HL-60/S4 treated with retinoic acid at 250 ng/mL for 4 days and 3 days (cell line): ENCODE results near the gene RNMT.
"Not testable (repeated sequence)": the region's sequence is repeated elsewhere in the genome, so short reads cannot be mapped to it uniquely, and the experiment has no call there.

Source experiments
- in situ Hi-C: fragments of 300-500 bp; cut with MboI; formaldehyde crosslinking; loops from 2 replicates; pipeline ENCODE4 v1.7.0; 2022; ENCODE audit warnings: low sequenced_read_pairs

Gene RNMT

DNA sequence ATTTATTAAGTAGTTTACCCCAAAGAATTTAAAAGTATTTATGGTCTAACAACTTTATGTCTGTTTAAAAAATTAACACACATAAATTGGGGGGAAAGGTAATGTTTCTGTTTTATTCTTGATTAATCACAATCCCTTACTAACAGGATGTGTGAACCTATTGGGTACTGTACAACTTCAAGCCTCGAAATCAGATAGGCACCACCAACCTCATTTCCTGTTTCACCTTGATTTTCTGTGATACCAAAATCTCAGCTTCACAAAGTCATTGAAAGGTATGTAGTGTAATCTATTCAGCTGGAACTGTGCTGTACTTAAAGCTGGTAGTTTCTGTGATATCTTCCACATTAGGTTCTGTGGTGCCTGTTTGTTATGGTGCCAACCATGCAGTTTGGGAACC, 4.0 kb downstream of the RNMT start:
- in situ Hi-C loops: no loop called here

- in situ Hi-C loops: no loop called here
These were observed 9.2 kb downstream of the RNMT start for GRCh38 chr18:13735681-13736080.

DNA sequence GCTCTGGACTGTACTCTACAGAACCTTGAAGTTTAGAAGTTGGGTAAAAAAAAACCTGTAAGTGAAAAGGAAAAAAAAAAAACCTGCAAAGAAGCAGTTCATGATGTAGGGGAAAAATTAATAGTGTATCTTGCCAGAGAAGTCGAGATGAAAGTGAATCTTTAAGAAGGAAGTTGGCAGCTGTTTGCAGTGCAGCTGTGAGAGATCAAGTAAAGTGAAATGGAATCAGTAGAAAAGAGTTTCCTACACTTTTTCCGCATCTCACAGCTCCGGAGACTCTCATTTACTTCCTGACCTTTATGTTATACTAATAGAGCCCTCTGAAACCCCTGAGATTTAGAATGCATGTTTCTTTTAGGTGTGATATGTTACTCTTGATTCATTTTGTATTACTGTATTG, 19.2 kb downstream of the RNMT start:
- in situ Hi-C loops: no loop called here

- in situ Hi-C loops: no loop called here
These were observed 20.2 kb downstream of the RNMT start for GRCh38 chr18:13746633-13747032.

- in situ Hi-C loops: not testable (repeated sequence)
These were observed 25.1 kb downstream of the RNMT start for GRCh38 chr18:13751599-13751998.

- in situ Hi-C loops: no loop called here
These were observed 29.8 kb downstream of the RNMT start for GRCh38 chr18:13756261-13756660.

GRCh38 chr18:13756671-13757070, 30.2 kb downstream of the RNMT start:
- in situ Hi-C loops: no loop called here

- in situ Hi-C loops: no loop called here
These were observed 32.1 kb downstream of the RNMT start for GRCh38 chr18:13758622-13759021.

- in situ Hi-C loops: no loop called here
These were observed 33.6 kb downstream of the RNMT start for GRCh38 chr18:13760047-13760446.

DNA sequence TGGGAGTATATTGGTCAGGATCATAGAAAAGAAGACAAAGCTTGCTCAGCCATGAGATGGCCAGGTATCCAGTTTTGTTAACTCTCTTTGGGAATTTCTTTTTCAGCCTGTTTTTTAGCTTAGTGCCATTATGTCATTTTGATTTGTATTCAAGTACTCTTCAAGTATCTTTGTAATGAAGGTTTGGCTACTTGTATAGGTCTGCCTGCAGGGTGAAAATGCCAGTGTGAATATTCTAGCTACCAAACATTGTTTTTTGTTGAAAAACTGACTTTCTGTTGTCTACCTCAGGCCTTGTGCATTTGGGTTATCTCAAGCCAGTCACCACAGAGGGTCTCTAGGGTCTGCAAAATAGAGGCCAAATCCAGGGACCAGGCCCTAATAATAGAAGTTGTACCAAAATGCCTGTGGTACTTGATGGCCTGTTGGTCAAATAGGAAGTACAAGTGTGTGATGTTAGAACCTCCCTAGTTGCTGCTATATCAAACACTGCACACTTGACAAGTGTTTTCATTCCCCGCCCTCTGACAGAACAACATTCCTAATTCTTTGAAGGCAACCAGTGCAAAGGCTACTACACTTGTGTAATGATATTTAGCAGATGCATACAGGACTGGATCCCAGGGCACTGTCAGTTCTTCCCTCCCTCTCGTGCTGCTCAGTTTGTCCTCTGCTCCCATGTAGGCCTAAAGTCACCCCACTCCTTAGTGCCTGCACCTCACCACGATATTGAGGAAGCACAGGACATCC, 36.4 kb downstream of the RNMT start:
- in situ Hi-C loops: no loop called here

DNA sequence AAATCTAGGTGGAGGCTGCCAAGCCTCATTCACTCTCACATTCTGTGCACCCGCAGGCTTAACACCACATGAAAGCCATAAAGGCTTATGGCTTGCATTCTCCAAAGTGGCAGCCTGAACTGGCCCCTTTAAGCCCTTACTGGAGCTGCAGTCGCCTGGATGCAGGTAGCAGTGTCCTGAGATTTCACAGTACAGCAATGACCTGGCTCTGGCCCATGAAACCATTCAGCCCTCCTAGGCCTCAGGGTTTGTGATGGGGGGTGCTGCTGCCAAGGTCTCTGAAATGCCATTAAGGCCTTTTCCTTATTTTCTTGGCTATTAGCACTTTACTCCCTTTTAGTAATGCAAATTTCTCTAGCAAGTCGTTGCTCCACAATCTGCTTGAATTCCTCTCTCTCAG, 48.6 kb downstream of the RNMT start:
- in situ Hi-C loops: no loop called here

DNA sequence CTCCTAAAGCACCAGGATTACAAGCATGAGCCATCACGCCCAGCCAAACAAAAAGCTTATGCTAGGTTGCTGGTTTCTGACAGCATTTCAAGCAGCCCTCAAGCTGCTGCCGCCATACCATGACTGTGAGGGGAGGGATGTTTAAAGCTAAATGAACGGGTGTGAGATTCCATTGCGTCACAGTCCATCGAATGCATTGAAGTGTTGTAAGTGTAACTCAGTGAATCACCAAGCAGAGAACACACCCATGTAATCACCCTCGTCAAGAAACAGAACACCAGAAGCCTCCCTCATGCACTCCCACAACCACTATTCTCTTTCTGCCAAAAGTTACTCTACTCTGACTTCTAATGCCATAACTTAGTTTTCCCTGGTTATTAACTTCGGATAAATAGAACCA, 64.7 kb downstream of the RNMT start:
- in situ Hi-C loops: no loop called here

DNA sequence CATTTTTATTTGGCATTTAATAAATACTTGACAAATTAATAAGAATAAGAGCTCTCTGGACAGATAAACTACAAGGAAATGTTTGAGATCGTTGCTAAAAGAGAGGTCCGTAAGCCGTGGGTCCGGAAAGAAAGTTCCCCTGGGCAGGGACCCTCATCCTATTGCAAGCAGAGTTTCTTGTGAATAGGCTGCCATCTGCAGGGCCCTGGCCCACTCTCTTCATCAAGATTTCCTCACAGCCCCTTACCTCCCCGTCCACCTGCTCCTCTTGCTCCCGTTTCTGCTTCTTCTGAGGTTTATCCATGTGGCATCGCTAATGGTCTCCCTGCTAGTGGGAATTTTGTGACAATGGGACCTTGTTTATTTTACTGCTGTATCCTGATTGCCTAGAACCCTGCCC, 67.3 kb downstream of the RNMT start:
- in situ Hi-C loops: no loop called here

DNA sequence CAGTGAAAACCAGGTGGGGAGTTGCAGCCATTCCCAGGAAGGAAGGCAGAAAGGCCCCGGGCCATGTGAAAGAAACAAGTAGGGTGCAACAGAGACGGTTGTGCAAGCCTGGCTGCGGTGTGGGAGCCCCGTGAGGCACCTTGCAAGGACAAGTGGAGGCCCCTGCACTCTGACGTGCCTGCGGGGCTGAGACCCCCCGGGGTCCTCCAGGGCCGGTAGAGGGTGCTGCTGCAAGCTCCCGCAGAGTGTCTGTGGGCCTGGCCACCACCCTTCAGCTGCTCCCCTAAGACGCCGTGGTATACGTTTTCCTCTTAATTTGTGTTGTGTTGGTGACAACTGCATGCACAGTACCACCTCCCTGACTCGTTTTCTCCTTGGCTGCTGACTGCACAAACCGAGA, 70.0 kb downstream of the RNMT start:
- in situ Hi-C loops: no loop called here

DNA sequence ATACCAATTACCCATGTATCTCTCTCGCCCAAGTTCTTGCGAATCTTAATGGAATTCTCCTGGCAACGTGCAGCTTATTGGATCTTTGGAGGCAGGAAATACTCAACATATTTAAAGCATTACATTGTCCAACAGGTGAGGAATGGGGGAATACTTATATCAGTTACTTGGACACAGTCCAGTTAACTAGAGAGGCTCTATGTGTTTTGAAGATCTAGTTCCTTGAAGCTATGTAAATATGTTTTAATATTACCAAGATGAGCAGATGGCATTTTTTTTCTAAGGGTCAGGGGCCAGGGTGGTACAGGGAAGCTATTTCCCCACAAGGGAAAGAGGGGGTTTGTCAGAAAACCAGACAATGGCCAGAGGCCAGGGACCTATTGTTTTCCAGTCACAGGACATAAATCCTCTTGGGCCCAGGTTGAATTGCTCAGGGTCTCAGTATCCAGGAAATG, 70.7 kb downstream of the RNMT start:
- in situ Hi-C loops: no loop called here

GRCh38 chr18:13799396-13799795, 72.9 kb downstream of the RNMT start:
- in situ Hi-C loops: no loop called here

DNA sequence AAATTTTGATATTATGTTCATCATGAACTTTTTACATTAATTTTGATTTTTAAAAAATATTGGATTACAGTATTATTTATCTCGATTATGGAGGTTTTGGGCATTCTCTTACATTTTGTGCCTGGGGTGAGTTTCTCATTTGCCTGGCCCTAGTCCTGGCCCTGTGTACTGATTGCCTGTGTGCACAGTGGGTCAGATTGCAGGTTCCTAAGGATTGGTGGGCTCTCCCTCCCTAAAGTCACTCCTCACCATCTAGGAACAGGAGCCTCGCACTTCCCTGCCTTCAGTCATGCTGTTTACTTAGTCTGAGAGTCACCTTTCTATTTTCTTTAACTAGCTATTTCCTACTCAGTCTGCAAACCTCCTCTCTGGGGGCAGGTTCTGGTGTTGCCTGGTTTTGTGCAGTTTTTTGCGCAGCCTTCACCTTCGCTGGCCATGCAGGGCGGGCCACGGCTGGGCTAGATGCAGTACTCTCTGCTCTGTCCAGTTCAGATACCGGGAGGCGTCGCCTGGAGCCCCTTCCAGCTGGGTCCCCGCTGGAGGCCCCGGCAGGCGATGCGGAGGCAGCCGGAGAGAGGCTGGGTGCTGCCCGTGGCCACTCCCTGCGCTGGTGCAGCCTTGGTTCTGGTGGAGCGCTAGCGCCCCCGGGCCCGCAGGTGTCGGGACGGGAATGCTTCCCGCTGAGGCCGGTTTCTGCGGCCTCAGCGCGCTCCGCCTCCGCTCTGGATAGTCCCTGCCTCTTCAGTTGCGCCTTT, 74.2 kb downstream of the RNMT start:
- in situ Hi-C loops: no loop called here

GRCh38 chr18:13801260-13801601, 74.8 kb downstream of the RNMT start:
- in situ Hi-C loops: no loop called here

GRCh38 chr18:13804305-13804704, 77.8 kb downstream of the RNMT start:
- in situ Hi-C loops: no loop called here

- in situ Hi-C loops: no loop called here
These were observed 82.0 kb downstream of the RNMT start for GRCh38 chr18:13808294-13809042.

- in situ Hi-C loops: no loop called here
These were observed 82.6 kb downstream of the RNMT start for GRCh38 chr18:13809043-13809430.
